Stomach (tissue), 4 donors: ENCODE results near the gene SHISA4.

Experiments
- CTCF ChIP-seq, 7 experiments: fragments of 450-650 bp in 4 of 7; fragments of 200-600 bp in 3 of 7; sonication (generic) in 3 of 7; IDR thresholded peaks; one replicate each; pipeline ENCODE4 v1.5.1; 2016 to 2019; ENCODE audit warnings: antibody characterized with exemption in 7 of 7, control low read depth in 2 of 7, mild to moderate bottlenecking in 1 of 7
- POLR2A ChIP-seq, 4 donors: fragments of 450-650 bp; IDR thresholded peaks; one replicate each; pipeline ENCODE4 v1.6.1; 2016; ENCODE audit warnings: antibody characterized with exemption in 4 of 4, control low read depth in 2 of 4, mild to moderate bottlenecking in 1 of 4, moderate library complexity in 1 of 4

DNA sequence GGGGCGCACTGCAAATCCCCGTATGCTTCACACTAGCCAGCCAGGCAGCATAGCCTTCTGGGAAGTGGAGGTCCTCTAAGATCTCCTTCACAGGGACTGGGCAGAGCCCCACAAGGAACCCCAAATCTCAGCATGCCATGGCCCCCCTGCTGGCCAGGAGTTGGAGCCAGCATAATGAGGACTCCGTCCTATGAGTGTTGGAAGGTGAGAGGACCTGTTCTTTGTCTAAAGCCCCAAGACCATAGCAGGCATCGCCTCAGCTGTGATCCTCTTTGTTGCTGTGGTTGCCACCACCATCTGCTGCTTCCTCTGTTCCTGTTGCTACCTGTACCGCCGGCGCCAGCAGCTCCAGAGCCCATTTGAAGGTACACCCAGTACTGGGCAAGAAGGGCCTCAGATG, 1.5 kb downstream of the SHISA4 start:
- TF ChIP-seq POLR2A (IDR thresholded peaks at IDR 0.05), result no peak
- TF ChIP-seq CTCF (IDR thresholded peaks at IDR 0.05), result no peak
